Natural killer cell (primary cell): Measurements from ENCODE around the gene RASA2. TPM values are rescaled to one million over a fixed set of nuclear protein-coding genes. Genes with fewer than 3 reads are reported as not detected.
"Not testable (repeated sequence)": the region's sequence is repeated elsewhere in the genome, so short reads cannot be mapped to it uniquely, and the experiment has no call there.

Experiments used
- ATAC-seq, 3 donors: fragments of 150-1000 bp in 2 of 3; fragments of 200-7000 bp in 1 of 3; cut with Tn5 transposase; 1 replicate in 1 of 3; 2 replicates in 2 of 3; pipeline ENCODE4 v1.10.0; 2021; ENCODE audit warnings: mild to moderate bottlenecking in 2 of 3, moderate library complexity in 2 of 3
- DNase-seq, 2 donors: peaks; one replicate each; pipeline versions ENCODE4 v3.0.0 to v3.0.0-alpha.2; 2013 to 2021; ENCODE audit warnings: mixed read lengths in 1 of 2
- H3K27ac ChIP-seq: one replicate; pipeline ENCODE4 v1.5.1; 2013; ENCODE audit warnings: mild to moderate bottlenecking, low read length
- H3K27me3 ChIP-seq: one replicate; pipeline ENCODE4 v1.6.1; 2013; ENCODE audit warnings: low read length; ENCODE audit not compliant: control insufficient read depth, insufficient read depth
- H3K36me3 ChIP-seq: one replicate; pipeline ENCODE4 v1.6.1; 2013; ENCODE audit warnings: low read length; ENCODE audit not compliant: control insufficient read depth, insufficient read depth
- H3K4me1 ChIP-seq: one replicate; pipeline ENCODE4 v1.6.1; 2013; ENCODE audit warnings: low read length; ENCODE audit not compliant: control insufficient read depth, insufficient read depth
- H3K4me3 ChIP-seq: one replicate; pipeline ENCODE4 v1.5.1; 2013; ENCODE audit warnings: low read length
- H3K9me3 ChIP-seq: one replicate; pipeline ENCODE4 v1.6.1; 2013; ENCODE audit warnings: low read length; ENCODE audit not compliant: control insufficient read depth, insufficient read depth
- H3K27ac Mint-ChIP-seq, 2 donors: one replicate each; pipeline ENCODE4 v1.8.0; 2022; ENCODE audit warnings: mild to moderate bottlenecking in 2 of 2, mixed read lengths in 2 of 2, moderate library complexity in 1 of 2
- H3K27me3 Mint-ChIP-seq, 2 donors: one replicate each; pipeline ENCODE4 v1.8.0; 2022; ENCODE audit warnings: low read depth in 2 of 2, mixed read lengths in 2 of 2
- H3K36me3 Mint-ChIP-seq: one replicate; pipeline ENCODE4 v1.8.0; 2022; ENCODE audit warnings: mixed read lengths
- H3K4me1 Mint-ChIP-seq, 2 donors: one replicate each; pipeline ENCODE4 v1.8.0; 2022; ENCODE audit warnings: mixed read lengths in 2 of 2
- H3K4me3 Mint-ChIP-seq: one replicate; pipeline ENCODE4 v1.8.0; 2022; ENCODE audit warnings: mild to moderate bottlenecking, moderate library complexity, mixed read lengths
- H3K9me3 Mint-ChIP-seq, 2 donors: one replicate each; pipeline ENCODE4 v1.8.0; 2022; ENCODE audit warnings: mixed read lengths in 2 of 2
- WGBS: methylation state at CpG from one replicate; pipeline ENCODE4 v1.1.7; 2013; ENCODE audit warnings: missing lambda C conversion rate; ENCODE audit not compliant: insufficient coverage; 5-methylcytosine and 5-hydroxymethylcytosine counted together
- intact Hi-C: fragments of 100-400 bp; cut with micrococcal nuclease; formaldehyde crosslinking; loops from one replicate; pipeline ENCODE4 v1.14.2; 2022
- total RNA-seq, 4 donors: library from RNA; stranded (reverse); fragments of 120-200 nt in 1 of 4; gene quantifications; one replicate each; pipeline versions ENCODE4 v1.2.3 to v1.2.4, GENCODE V29; 2013 to 2022
- TF ChIP-seq, protein P1 (sequence below): fragments of 200-600 bp; IDR thresholded peaks from one replicate; pipeline ENCODE4 v1.8.0; 2022; ENCODE audit warnings: antibody characterized with exemption

The RASA2 gene
- total RNA-seq, 3 donors from 2014 or later (not counting 1 experiment from before 2014, with no cell fraction given) = 93.9 to 99.4 (median 97.0) TPM

DNA sequence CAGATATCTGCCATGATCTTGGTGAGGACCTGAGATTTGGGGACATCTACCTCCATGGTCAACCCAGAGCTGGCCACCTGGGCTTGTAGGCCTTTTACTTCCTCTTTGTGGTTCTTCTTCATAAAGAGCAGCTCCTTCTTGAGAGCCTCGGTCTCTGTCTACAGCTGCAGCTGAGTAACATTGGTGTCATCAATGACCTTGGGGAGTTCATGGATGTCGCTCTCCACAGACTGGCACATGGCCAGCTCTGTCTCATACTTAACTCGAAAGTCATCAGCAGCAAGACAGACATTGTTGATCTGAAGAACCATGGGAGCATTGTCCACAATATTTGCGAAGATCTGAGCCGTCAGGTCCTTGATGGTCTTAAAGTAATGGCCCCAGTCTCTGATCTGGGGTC, 15.7 kb upstream of the RASA2 start:
- Histone ChIP-seq H3K36me3 (no peaks in the 10 kb centered on the region), H3K9me3 (no peaks in the 10 kb centered on the region), H3K4me3 (no peak overlapping the region), H3K4me1 (peaks cover 9% of the 10 kb centered on the region), H3K27me3 (no peaks in the 10 kb centered on the region), H3K27ac (no peak overlapping the region)
- Mint-ChIP-seq H3K27me3 (peaks cover 0 to 2% of the 10 kb centered on the region in 2 donors), H3K27ac (no peak overlapping the region), H3K4me1 (peaks cover 14% of the 10 kb centered on the region in 2 donors), H3K9me3 (no peaks in the 10 kb centered on the region), H3K36me3 (no peaks in the 10 kb centered on the region), H3K4me3 (no peak overlapping the region)
- no peak for DNase-seq
- 83% methylated on average over 5 of the region's 5 CpGs for WGBS
- no peak for ATAC-seq
- TF ChIP-seq, protein P1, sequence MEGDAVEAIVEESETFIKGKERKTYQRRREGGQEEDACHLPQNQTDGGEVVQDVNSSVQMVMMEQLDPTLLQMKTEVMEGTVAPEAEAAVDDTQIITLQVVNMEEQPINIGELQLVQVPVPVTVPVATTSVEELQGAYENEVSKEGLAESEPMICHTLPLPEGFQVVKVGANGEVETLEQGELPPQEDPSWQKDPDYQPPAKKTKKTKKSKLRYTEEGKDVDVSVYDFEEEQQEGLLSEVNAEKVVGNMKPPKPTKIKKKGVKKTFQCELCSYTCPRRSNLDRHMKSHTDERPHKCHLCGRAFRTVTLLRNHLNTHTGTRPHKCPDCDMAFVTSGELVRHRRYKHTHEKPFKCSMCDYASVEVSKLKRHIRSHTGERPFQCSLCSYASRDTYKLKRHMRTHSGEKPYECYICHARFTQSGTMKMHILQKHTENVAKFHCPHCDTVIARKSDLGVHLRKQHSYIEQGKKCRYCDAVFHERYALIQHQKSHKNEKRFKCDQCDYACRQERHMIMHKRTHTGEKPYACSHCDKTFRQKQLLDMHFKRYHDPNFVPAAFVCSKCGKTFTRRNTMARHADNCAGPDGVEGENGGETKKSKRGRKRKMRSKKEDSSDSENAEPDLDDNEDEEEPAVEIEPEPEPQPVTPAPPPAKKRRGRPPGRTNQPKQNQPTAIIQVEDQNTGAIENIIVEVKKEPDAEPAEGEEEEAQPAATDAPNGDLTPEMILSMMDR = no peak
- intact Hi-C loops = no loop called here

- peak overlapping the region; percentile 80 for H3K4me3 Mint-ChIP-seq
- intact Hi-C loops = no loop called here
These were observed 10.8 kb upstream of the RASA2 start for GRCh38 chr3:141476033-141476432.

DNA sequence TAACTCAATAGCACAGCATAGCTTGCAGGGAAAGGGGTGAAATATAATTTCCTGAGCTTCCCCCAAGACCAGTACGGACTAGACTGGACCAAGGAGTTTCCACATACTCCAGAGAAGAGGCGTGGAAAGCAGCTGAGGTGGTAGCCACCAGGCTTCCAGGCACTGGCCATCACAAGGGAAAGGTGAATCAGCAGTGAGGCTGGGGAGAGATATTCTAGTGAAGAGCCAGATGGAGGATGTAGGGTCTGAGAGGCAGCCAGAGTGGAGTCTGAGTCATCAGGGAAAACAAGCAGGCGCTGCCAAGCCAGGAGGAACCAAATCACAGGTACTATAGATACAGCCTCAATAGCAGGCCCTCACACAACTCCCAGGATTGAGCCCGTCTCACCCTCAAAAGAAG, 9.6 kb upstream of the RASA2 start:
- H3K4me3 Mint-ChIP-seq = no peak overlapping the region
- peaks cover 0 to 2% of the 10 kb centered on the region in 2 donors for H3K27me3 Mint-ChIP-seq
- H3K4me3 ChIP-seq = no peak overlapping the region
- 98% methylated on average over 4 of the region's 4 CpGs for WGBS
- H3K27ac Mint-ChIP-seq = no peak overlapping the region
- ATAC-seq (peak in 1 of 3 donors; percentile 17), DNase-seq (no peak)
- intact Hi-C loops = no loop called here
- no peaks in the 10 kb centered on the region for H3K36me3 ChIP-seq
- peaks cover 32% of the 10 kb centered on the region for H3K4me1 ChIP-seq
- TF ChIP-seq, protein P1 = no peak
- H3K9me3 Mint-ChIP-seq = no peaks in the 10 kb centered on the region
- no peaks in the 10 kb centered on the region for H3K27me3 ChIP-seq
- no peaks in the 10 kb centered on the region for H3K36me3 Mint-ChIP-seq
- H3K27ac ChIP-seq = no peak overlapping the region
- peaks cover 41 to 42% of the 10 kb centered on the region in 2 donors for H3K4me1 Mint-ChIP-seq
- H3K9me3 ChIP-seq = no peaks in the 10 kb centered on the region

More at GRCh38 chr3:141476033-141476432, 10.8 kb upstream of the RASA2 start:
- TF ChIP-seq, protein P1 = no peak
- ATAC-seq (peak; percentile 20 to 76 (median 58)), DNase-seq (peak in 1 of 2 donors; percentile 49)
- Histone ChIP-seq H3K27me3 (no peaks in the 10 kb centered on the region), H3K27ac (no peak overlapping the region), H3K4me3 (no peak overlapping the region), H3K4me1 (peaks cover 32% of the 10 kb centered on the region), H3K36me3 (no peaks in the 10 kb centered on the region), H3K9me3 (no peaks in the 10 kb centered on the region)
- peaks cover 0 to 2% of the 10 kb centered on the region in 2 donors for H3K27me3 Mint-ChIP-seq
- 64% methylated on average over 1 of the region's 2 CpGs for WGBS
- H3K27ac Mint-ChIP-seq = peak overlapping the region; percentile 6 to 49
- no peaks in the 10 kb centered on the region for H3K9me3 Mint-ChIP-seq
- peaks cover 41 to 42% of the 10 kb centered on the region in 2 donors for H3K4me1 Mint-ChIP-seq
- H3K36me3 Mint-ChIP-seq = no peaks in the 10 kb centered on the region

GRCh38 chr3:141478139-141478538, 8.7 kb upstream of the RASA2 start:
- H3K4me1 ChIP-seq = peaks cover 32% of the 10 kb centered on the region
- peak overlapping the region; percentile 1 to 26 for H3K27ac Mint-ChIP-seq
- H3K27me3 Mint-ChIP-seq = peaks cover 0 to 2% of the 10 kb centered on the region in 2 donors
- H3K9me3 ChIP-seq = no peaks in the 10 kb centered on the region
- no peak for DNase-seq
- H3K27me3 ChIP-seq = no peaks in the 10 kb centered on the region
- H3K36me3 Mint-ChIP-seq = no peaks in the 10 kb centered on the region
- TF ChIP-seq, protein P1 = no peak
- peak; percentile 60 to 69 (median 65) for ATAC-seq
- no peaks in the 10 kb centered on the region for H3K36me3 ChIP-seq
- H3K4me3 ChIP-seq = no peak overlapping the region
- no peaks in the 10 kb centered on the region for H3K9me3 Mint-ChIP-seq
- 51% methylated on average over 2 of the region's 2 CpGs for WGBS
- peak overlapping the region; percentile 57 for H3K4me3 Mint-ChIP-seq
- H3K27ac ChIP-seq = no peak overlapping the region
- peaks cover 41 to 42% of the 10 kb centered on the region in 2 donors for H3K4me1 Mint-ChIP-seq
- intact Hi-C loops = no loop called here

GRCh38 chr3:141478840-141479239, 8.0 kb upstream of the RASA2 start:
- H3K27me3 ChIP-seq, DNase-seq, H3K4me3 Mint-ChIP-seq, H3K27ac Mint-ChIP-seq, H3K27ac ChIP-seq, H3K9me3 Mint-ChIP-seq, H3K9me3 ChIP-seq, H3K4me3 ChIP-seq, intact Hi-C loops, ATAC-seq, H3K27me3 Mint-ChIP-seq, H3K36me3 ChIP-seq, H3K36me3 Mint-ChIP-seq: not testable (repeated sequence)
- H3K4me1 ChIP-seq = peaks cover 32% of the 10 kb centered on the region
- peaks cover 41 to 42% of the 10 kb centered on the region in 2 donors for H3K4me1 Mint-ChIP-seq
- WGBS = 82% methylated on average over 1 of the region's 1 CpG
